IMR-90 (cell line): ENCODE results near the gene SLC2A3. TPM values are rescaled to one million over a fixed set of nuclear protein-coding genes. Genes with fewer than 3 reads are reported as not detected.

Source experiments
- ATAC-seq: fragments of 200-7000 bp; cut with Tn5 transposase; 2 replicates; pipeline ENCODE4 v1.9.1; 2020; ENCODE audit warnings: low read depth, mild to moderate bottlenecking, moderate library complexity
- BruUV-seq: library from RNA; stranded (reverse); fragments of 400-500 nt; replicated peaks from 2 replicates; lab custom pipeline; 2021; lab: Mats Ljungman, UMichigan
- CTCF ChIA-PET: fragments of 300-600 bp; formaldehyde crosslinking; extraction: SDS; loops from one replicate; lab custom pipeline; 2021; ENCODE audit warnings: antibody characterized with exemption; lab: Yijun Ruan, JAX
- POLR2A ChIA-PET: fragments of 300-600 bp; sonication (Branson Sonifier 250); formaldehyde crosslinking; loops from one replicate; lab custom pipeline; 2022; ENCODE audit warnings: antibody characterized with exemption; ENCODE audit not compliant: unreplicated experiment; lab: Charles Lee
- DNase-seq: peaks from one replicate; pipeline ENCODE4 v3.0.0; 2013
- H2AFZ ChIP-seq: replicated peaks from 2 replicates; pipeline ENCODE3; 2013; ENCODE audit warnings: low read length, mild to moderate bottlenecking; ENCODE audit not compliant: poor library complexity
- H2AK5ac ChIP-seq: 2 replicates; pipeline ENCODE4 v1.6.1; 2013; ENCODE audit warnings: low read depth, low read length, inconsistent platforms
- H2AK9ac ChIP-seq: replicated peaks from 2 replicates; pipeline ENCODE3; 2013; ENCODE audit warnings: mild to moderate bottlenecking, low read depth, low read length, moderate library complexity; ENCODE audit not compliant: poor library complexity
- H2BK120ac ChIP-seq: 2 replicates; pipeline ENCODE4 v1.6.1; 2013; ENCODE audit warnings: low read depth, low read length, inconsistent platforms
- H2BK15ac ChIP-seq: 3 replicates; pipeline ENCODE4 v1.6.1; 2013; ENCODE audit warnings: low read depth, low read length, inconsistent platforms
- H2BK20ac ChIP-seq: 2 replicates; pipeline ENCODE4 v1.6.1; 2013; ENCODE audit warnings: low read depth, mild to moderate bottlenecking, inconsistent platforms, low read length, moderate library complexity
- H2BK5ac ChIP-seq: 2 replicates; pipeline ENCODE4 v1.6.1; 2013; ENCODE audit warnings: mild to moderate bottlenecking, low read depth, low read length, inconsistent platforms; ENCODE audit not compliant: poor library complexity, severe bottlenecking
- H3K14ac ChIP-seq: replicated peaks from 2 replicates; pipeline ENCODE4 v1.6.1; 2013; ENCODE audit warnings: low read depth, low read length, inconsistent platforms
- H3K18ac ChIP-seq: 2 replicates; pipeline ENCODE4 v1.6.1; 2013; ENCODE audit warnings: low read depth, low read length, control low read depth
- H3K23ac ChIP-seq: 2 replicates; pipeline ENCODE4 v1.6.1; 2013; ENCODE audit warnings: low read depth, low read length, inconsistent platforms
- H3K27ac ChIP-seq: 2 replicates; pipeline ENCODE4 v1.5.1; 2013; ENCODE audit warnings: mild to moderate bottlenecking, control low read depth, low read length; ENCODE audit not compliant: insufficient read depth
- H3K27me3 ChIP-seq: 2 replicates; pipeline ENCODE4 v1.6.1; 2013; ENCODE audit warnings: low read length; ENCODE audit not compliant: control insufficient read depth, insufficient read depth
- H3K36me3 ChIP-seq: 2 replicates; pipeline ENCODE4 v1.6.1; 2013; ENCODE audit warnings: low read length, mixed read lengths; ENCODE audit not compliant: control insufficient read depth, insufficient read depth
- H3K4ac ChIP-seq: 2 replicates; pipeline ENCODE4 v1.6.1; 2013; ENCODE audit warnings: low read depth, low read length, inconsistent platforms
- H3K4me1 ChIP-seq: 2 replicates; pipeline ENCODE4 v1.6.1; 2013; ENCODE audit warnings: low read length, mixed read lengths; ENCODE audit not compliant: control insufficient read depth, insufficient read depth
- H3K4me2 ChIP-seq: 2 replicates; pipeline ENCODE4 v1.6.1; 2013; ENCODE audit warnings: low read depth, mild to moderate bottlenecking, control low read depth, low read length, moderate library complexity
- H3K4me3 ChIP-seq: 2 replicates; pipeline ENCODE4 v1.5.1; 2013; ENCODE audit warnings: low read depth, mild to moderate bottlenecking, control low read depth, low read length, moderate library complexity; ENCODE audit not compliant: insufficient read depth
- H3K56ac ChIP-seq: 2 replicates; pipeline ENCODE4 v1.6.1; 2013; ENCODE audit warnings: low read length, inconsistent platforms; ENCODE audit not compliant: insufficient read depth; ENCODE audit errors: extremely low read depth
- H3K79me1 ChIP-seq, 2 experiments: 2 replicates each; pipeline ENCODE4 v1.6.1; 2013; ENCODE audit warnings: low read length in 2 of 2, inconsistent platforms in 1 of 2, low read depth in 1 of 2
- H3K9ac ChIP-seq: 2 replicates; pipeline ENCODE4 v1.6.1; 2013; ENCODE audit warnings: low read depth, low read length, control low read depth
- H3K9me1 ChIP-seq: 2 replicates; pipeline ENCODE4 v1.6.1; 2013; ENCODE audit warnings: low read length, inconsistent platforms; ENCODE audit not compliant: insufficient read depth
- H3K9me3 ChIP-seq: 2 replicates; pipeline ENCODE4 v1.6.1; 2013; ENCODE audit warnings: low read length; ENCODE audit not compliant: control insufficient read depth, insufficient read depth
- H4K20me1 ChIP-seq: 2 replicates; pipeline ENCODE4 v1.6.1; 2013; ENCODE audit warnings: low read length, inconsistent platforms; ENCODE audit not compliant: insufficient read depth
- H4K5ac ChIP-seq: 2 replicates; pipeline ENCODE4 v1.6.1; 2013; ENCODE audit warnings: mild to moderate bottlenecking, low read depth, low read length, control low read depth
- H4K8ac ChIP-seq, 2 experiments: 2 replicates each; pipeline ENCODE4 v1.6.1; 2013; ENCODE audit warnings: low read depth in 2 of 2, low read length in 2 of 2, control low read depth in 1 of 2, inconsistent platforms in 1 of 2
- H4K91ac ChIP-seq: 2 replicates; pipeline ENCODE4 v1.6.1; 2013; ENCODE audit warnings: low read depth, low read length, inconsistent platforms; ENCODE audit not compliant: insufficient read depth
- BHLHE40 ChIP-seq: fragments of 150-350 bp; IDR thresholded peaks from 2 replicates; pipeline ENCODE4 v1.6.1; 2016; ENCODE audit warnings: mild to moderate bottlenecking, low read depth, low read length
- CEBPB ChIP-seq: IDR thresholded peaks from 2 replicates; pipeline ENCODE4 v1.6.1; 2012; ENCODE audit warnings: low read depth, low read length, improper control_type of control experiment
- CHD1 ChIP-seq: IDR thresholded peaks from 2 replicates; pipeline ENCODE4 v1.6.1; 2012; ENCODE audit warnings: low read depth, low read length, improper control_type of control experiment
- FOS ChIP-seq: fragments of 150-350 bp; IDR thresholded peaks from 2 replicates; pipeline ENCODE4 v1.6.1; 2016; ENCODE audit warnings: low read depth, low read length
- MAFK ChIP-seq: IDR thresholded peaks from 2 replicates; pipeline ENCODE4 v1.6.1; 2012; ENCODE audit warnings: low read depth, low read length, improper control_type of control experiment
- MAZ ChIP-seq: IDR thresholded peaks from 2 replicates; pipeline ENCODE4 v1.6.1; 2012; ENCODE audit warnings: low read depth, mild to moderate bottlenecking, low read length, improper control_type of control experiment, moderate library complexity, borderline replicate concordance
- MXI1 ChIP-seq: IDR thresholded peaks from 2 replicates; pipeline ENCODE4 v1.6.1; 2012; ENCODE audit warnings: low read depth, mild to moderate bottlenecking, low read length, moderate library complexity, borderline replicate concordance
- NFE2L2 ChIP-seq: fragments of 150-350 bp; IDR thresholded peaks from 2 replicates; pipeline ENCODE4 v1.6.1; 2016; ENCODE audit warnings: low read depth, mild to moderate bottlenecking, low read length
- POLR2A ChIP-seq: IDR thresholded peaks from 2 replicates; pipeline ENCODE4 v1.6.1; 2012; ENCODE audit warnings: mild to moderate bottlenecking, low read depth, low read length
- RAD21 ChIP-seq: IDR thresholded peaks from 2 replicates; pipeline ENCODE4 v1.6.1; 2012; ENCODE audit warnings: low read length, improper control_type of control experiment
- RCOR1 ChIP-seq: IDR thresholded peaks from 2 replicates; pipeline ENCODE4 v1.6.1; 2012; ENCODE audit warnings: mild to moderate bottlenecking, low read length, improper control_type of control experiment; ENCODE audit not compliant: insufficient replicate concordance
- RFX5 ChIP-seq: IDR thresholded peaks from 2 replicates; pipeline ENCODE4 v1.8.0; 2012; ENCODE audit warnings: low read depth, mild to moderate bottlenecking, low read length, moderate library complexity
- SMC3 ChIP-seq: fragments of 150-350 bp; IDR thresholded peaks from 2 replicates; pipeline ENCODE4 v1.6.1; 2016; ENCODE audit warnings: low read depth, mild to moderate bottlenecking, antibody characterized with exemption, low read length, moderate library complexity
- USF2 ChIP-seq: fragments of 150-350 bp; IDR thresholded peaks from 2 replicates; pipeline ENCODE4 v1.6.1; 2017; ENCODE audit warnings: mild to moderate bottlenecking, antibody characterized with exemption, low read length, low read depth
- WGBS, 2 experiments: methylation state at CpG; one replicate each; pipeline versions ENCODE4 v1.1.5 to v1.1.7; 2013; ENCODE audit warnings: missing lambda C conversion rate in 2 of 2; ENCODE audit not compliant: insufficient read length in 1 of 2; ENCODE audit errors: extremely low coverage in 2 of 2; 5-methylcytosine and 5-hydroxymethylcytosine counted together
- dilution Hi-C: fragments of 300-500 bp; cut with HindIII; formaldehyde crosslinking; loops from one replicate; pipeline ENCODE4 v1.14.3; 2018; ENCODE audit warnings: low sequenced_read_pairs; ENCODE audit not compliant: unreplicated experiment
- in situ Hi-C: fragments of 300-500 bp; cut with MboI; formaldehyde crosslinking; loops from 3 replicates; pipeline ENCODE4 v1.14.3; 2019; ENCODE audit warnings: low sequenced_read_pairs, inconsistent platforms, mixed read lengths
- intact Hi-C: fragments of 100-400 bp; cut with micrococcal nuclease; formaldehyde crosslinking; loops from 2 replicates; pipeline ENCODE4 v1.10.0; 2022
- polyA plus RNA-seq, 3 experiments: library from polyadenylated mRNA; depleted of rRNA; stranded (reverse); fragments of >200 nt; gene quantifications; 2 replicates each; pipeline ENCODE4 v1.2.3, GENCODE V29; 2012; ENCODE audit warnings: low replicate concordance in 1 of 3
- total RNA-seq: library from RNA; depleted of rRNA; stranded (reverse); fragments of >200 nt; gene quantifications from 2 replicates; pipeline ENCODE4 v1.2.3, GENCODE V29; 2012

SLC2A3 gene
- total and polyA plus RNA-seq, 2 of the 4 experiments (the other 2 are of a cell fraction), result 46.1 to 54.8 TPM

GRCh38 chr12:7905071-7905470 is 30.9 kb downstream of the SLC2A3 start:
- in situ Hi-C loops, result no loop called here
- H3K4me3 ChIP-seq, result no peak overlapping the region
- WGBS, 2 experiments, result no CpG with 5 or more reads among the region's 1 CpG
- H4K5ac ChIP-seq, result no peak overlapping the region
- ChIA-PET CTCF (interaction anchor here (1.0 kb wide), 2 partner anchors 28 to 104 kb away, joined by 3 read pairs; no protein-coding TSS in a partner anchor), POLR2A (no interaction called here)
- no peak overlapping the region for H3K56ac ChIP-seq
- no peak overlapping the region for H3K14ac ChIP-seq
- H3K4me1 ChIP-seq, result no peaks in the 10 kb centered on the region
- ATAC-seq (no peak), DNase-seq (no peak)
- dilution Hi-C loops, result no loop called here
- no peak overlapping the region for H3K27ac ChIP-seq
- H3K9ac ChIP-seq, result no peak overlapping the region
- H2BK120ac ChIP-seq, result no peak overlapping the region
- BruUV-seq, result no TSS peak
- H3K4ac ChIP-seq, result no peak overlapping the region
- no peaks in the 10 kb centered on the region for H3K9me3 ChIP-seq
- H3K9me1 ChIP-seq, result no peaks in the 10 kb centered on the region
- H4K20me1 ChIP-seq, result no peaks in the 10 kb centered on the region
- H2AK9ac ChIP-seq, result no peak overlapping the region
- no peak overlapping the region for H2AFZ ChIP-seq
- no peak overlapping the region for H2BK20ac ChIP-seq
- H3K4me2 ChIP-seq, result no peak overlapping the region
- no peak overlapping the region for H2AK5ac ChIP-seq
- H3K27me3 ChIP-seq, result no peaks in the 10 kb centered on the region
- H2BK5ac ChIP-seq, result no peak overlapping the region
- H4K91ac ChIP-seq, result no peak overlapping the region
- no peak overlapping the region for H2BK15ac ChIP-seq
- TF ChIP-seq RCOR1 (no peak), RFX5 (no peak), CEBPB (no peak), POLR2A (no peak), FOS (no peak), MAFK (no peak), BHLHE40 (no peak), RAD21 (no peak), CHD1 (no peak), NFE2L2 (no peak), MXI1 (no peak), USF2 (no peak), SMC3 (no peak), MAZ (no peak)
- no peak overlapping the region for H3K18ac ChIP-seq
- H3K36me3 ChIP-seq, result no peaks in the 10 kb centered on the region
- H3K23ac ChIP-seq, result no peak overlapping the region
- no peaks in the 10 kb centered on the region for H3K79me1 ChIP-seq
- intact Hi-C loops, result loop anchor here (1.0 kb wide), 1 partner anchor 158 kb away; no protein-coding TSS in a partner anchor
- no peak overlapping the region for H4K8ac ChIP-seq
